Psoas muscle (tissue), 8 donors: ENCODE measurements around the gene IFITM5. TPM values are rescaled to one million over a fixed set of nuclear protein-coding genes. Genes with fewer than 3 reads are reported as not detected.
"Not testable (repeated sequence)": the region's sequence is repeated elsewhere in the genome, so short reads cannot be mapped to it uniquely, and the experiment has no call there.

ENCODE experiments used
- ATAC-seq, 4 donors: fragments of 200-7000 bp; cut with Tn5 transposase; one replicate each; pipeline ENCODE4 v1.9.1; 2020; ENCODE audit warnings: moderate library complexity in 3 of 4, mild to moderate bottlenecking in 2 of 4
- DNase-seq, 2 donors: peaks; one replicate each; pipeline ENCODE4 v3.0.0-alpha.2; 2020
- H3K27ac ChIP-seq: fragments of 200-600 bp; one replicate; pipeline ENCODE4 v1.8.0; 2022
- H3K27me3 ChIP-seq, 3 donors: fragments of 200-600 bp in 1 of 3; one replicate each; pipeline versions ENCODE4 v1.6.1 to v1.8.0; 2013 to 2022; ENCODE audit warnings: low read length in 2 of 3, mild to moderate bottlenecking in 2 of 3, moderate library complexity in 1 of 3; ENCODE audit not compliant: insufficient read depth in 3 of 3
- H3K36me3 ChIP-seq, 2 donors: fragments of 200-600 bp in 1 of 2; one replicate each; pipeline versions ENCODE4 v1.6.1 to v1.8.0; 2013 to 2022; ENCODE audit warnings: low read depth in 1 of 2, mild to moderate bottlenecking in 1 of 2, moderate library complexity in 1 of 2; ENCODE audit not compliant: insufficient read depth in 1 of 2
- H3K4me1 ChIP-seq: fragments of 200-600 bp; one replicate; pipeline ENCODE4 v1.8.0; 2022
- H3K4me3 ChIP-seq: fragments of 200-600 bp; one replicate; pipeline ENCODE4 v1.8.0; 2022; ENCODE audit warnings: mild to moderate bottlenecking
- H3K9me3 ChIP-seq: fragments of 200-600 bp; one replicate; pipeline ENCODE4 v1.8.0; 2022
- CTCF ChIP-seq: fragments of 200-600 bp; IDR thresholded peaks from one replicate; pipeline ENCODE4 v1.8.0; 2022; ENCODE audit warnings: antibody characterized with exemption
- WGBS, 3 donors: extraction: QIAGEN DNeasy Blood & Tissue Kit; methylation state at CpG; one replicate each; pipeline versions ENCODE4 v1.1.6 to v1.1.7; 2013; 5-methylcytosine and 5-hydroxymethylcytosine counted together
- intact Hi-C, 2 donors: fragments of 100-400 bp; cut with DNase I; formaldehyde crosslinking; loops; one replicate each; pipeline versions ENCODE4 v1.11.0 to v1.14.2; 2022
- polyA plus RNA-seq, 3 donors: library from polyadenylated mRNA; stranded (reverse); fragments of 200-250 nt; gene quantifications; one replicate each; pipeline ENCODE4 v1.2.3, GENCODE V29; 2013
- total RNA-seq, 4 donors: library from RNA; stranded (reverse); fragmentation: NEBNext Ultra II Directional in 2 of 4; extraction: Animal tissue kit (Norgen Biotek cat#: 25700) in 2 of 4; gene quantifications; one replicate each; pipeline versions ENCODE4 v1.2.1 to v1.2.4, GENCODE V29; 2021 to 2023
- donor health status: healthy with polysubstance abuse.
- donor health status: DM: no; HTN: no; CAD: no; lungs with moderate emphysema.
- donor health status: Bipolar disorder and iron deficiency.
- donor health status: healthy.
- donor health status: DM: yes; HTN: yes; CAD: no.
- donor health status: DM: no; HTN: no; CAD: no.
- donor health status: DM: no; HTN: no; CAD: no.
- donor health status: DM: yes; HTN: yes; CAD: no.

IFITM5 gene
- total and polyA plus RNA-seq, 7 donors: not detected

DNA sequence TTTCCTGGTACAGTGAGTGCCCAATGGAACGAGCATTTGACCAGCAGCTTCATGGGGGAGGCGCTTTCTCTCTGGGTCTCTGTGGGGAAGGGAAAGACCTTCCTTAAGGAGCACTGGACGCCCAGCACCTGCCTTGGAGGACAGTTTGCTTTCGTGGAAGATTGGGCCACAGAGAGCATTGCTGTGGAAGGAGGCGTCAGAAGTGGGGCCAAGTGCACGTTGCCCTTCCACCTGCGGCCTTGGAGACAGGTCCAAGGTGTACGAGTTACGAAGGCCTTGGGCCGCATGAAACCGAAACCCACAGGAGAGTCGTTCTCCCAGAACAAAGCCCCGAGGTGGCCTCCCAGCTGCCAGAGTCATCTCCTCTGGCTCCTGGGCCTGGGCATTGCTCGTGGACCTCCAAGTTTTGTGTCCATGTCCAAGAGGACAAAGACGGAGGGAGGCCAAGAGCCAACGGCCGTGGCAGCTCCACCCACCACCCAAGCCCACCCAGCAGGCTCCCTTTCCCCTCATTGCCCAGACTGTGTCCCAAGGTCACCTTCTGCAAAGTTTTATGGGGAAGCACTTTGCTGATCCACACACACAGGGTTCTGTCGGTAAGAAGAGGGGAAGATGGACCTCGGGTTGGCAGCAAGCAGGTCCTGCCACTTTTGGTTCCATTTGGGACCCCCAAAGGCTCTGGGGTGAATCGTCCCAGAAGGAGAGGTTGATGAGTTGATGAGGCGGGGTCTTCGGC lies 27.0 kb downstream of the IFITM5 start:
- H3K27me3 ChIP-seq: peaks cover 0 to 25% (median 3%) of the 10 kb centered on the region in 3 donors

DNA sequence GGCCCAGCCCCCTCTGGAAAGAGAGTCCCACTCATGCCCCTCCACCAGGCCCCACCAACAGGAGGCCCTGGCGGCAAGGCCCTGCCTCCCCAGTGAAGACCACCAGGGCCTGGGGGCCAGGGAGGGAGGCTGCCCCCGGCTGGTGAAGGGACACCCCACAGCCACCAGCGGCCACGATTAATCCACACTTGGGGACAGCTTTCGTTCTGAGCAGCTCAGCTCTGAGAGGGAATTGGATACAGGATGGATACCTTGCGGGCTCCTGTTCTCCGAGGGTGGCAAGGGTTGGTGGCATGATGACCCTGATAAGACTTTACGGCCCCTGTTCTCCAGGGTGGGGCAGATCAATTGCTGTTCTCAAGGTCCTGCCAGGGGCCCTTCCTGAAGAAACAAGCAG lies 28.0 kb downstream of the IFITM5 start:
- peaks cover 0 to 25% (median 3%) of the 10 kb centered on the region in 3 donors for H3K27me3 ChIP-seq
- intact Hi-C loops: no loop called here
- H3K4me3 ChIP-seq: no peak overlapping the region
- no peak for ATAC-seq
- H3K9me3 ChIP-seq: no peaks in the 10 kb centered on the region
- 69 to 77% (median 73%) methylated on average over 8 of the region's 8 CpGs for WGBS, 3 donors
- H3K27ac ChIP-seq: no peak overlapping the region
- DNase-seq: no peak
- no peak for TF ChIP-seq CTCF
- H3K4me1 ChIP-seq: no peaks in the 10 kb centered on the region
- H3K36me3 ChIP-seq: no peaks in the 10 kb centered on the region

More for the DNA sequence above, 27.0 kb downstream of the IFITM5 start:
- 81 to 85% (median 83%) methylated on average over 21 to 22 of the region's 22 CpGs for WGBS, 3 donors
- intact Hi-C loops: no loop called here
- H3K36me3 ChIP-seq: no peaks in the 10 kb centered on the region
- no peak for TF ChIP-seq CTCF
- no peaks in the 10 kb centered on the region for H3K4me1 ChIP-seq
- ATAC-seq: no peak
- no peak overlapping the region for H3K27ac ChIP-seq
- no peak overlapping the region for H3K4me3 ChIP-seq
- H3K9me3 ChIP-seq: no peaks in the 10 kb centered on the region
- no peak for DNase-seq

DNA sequence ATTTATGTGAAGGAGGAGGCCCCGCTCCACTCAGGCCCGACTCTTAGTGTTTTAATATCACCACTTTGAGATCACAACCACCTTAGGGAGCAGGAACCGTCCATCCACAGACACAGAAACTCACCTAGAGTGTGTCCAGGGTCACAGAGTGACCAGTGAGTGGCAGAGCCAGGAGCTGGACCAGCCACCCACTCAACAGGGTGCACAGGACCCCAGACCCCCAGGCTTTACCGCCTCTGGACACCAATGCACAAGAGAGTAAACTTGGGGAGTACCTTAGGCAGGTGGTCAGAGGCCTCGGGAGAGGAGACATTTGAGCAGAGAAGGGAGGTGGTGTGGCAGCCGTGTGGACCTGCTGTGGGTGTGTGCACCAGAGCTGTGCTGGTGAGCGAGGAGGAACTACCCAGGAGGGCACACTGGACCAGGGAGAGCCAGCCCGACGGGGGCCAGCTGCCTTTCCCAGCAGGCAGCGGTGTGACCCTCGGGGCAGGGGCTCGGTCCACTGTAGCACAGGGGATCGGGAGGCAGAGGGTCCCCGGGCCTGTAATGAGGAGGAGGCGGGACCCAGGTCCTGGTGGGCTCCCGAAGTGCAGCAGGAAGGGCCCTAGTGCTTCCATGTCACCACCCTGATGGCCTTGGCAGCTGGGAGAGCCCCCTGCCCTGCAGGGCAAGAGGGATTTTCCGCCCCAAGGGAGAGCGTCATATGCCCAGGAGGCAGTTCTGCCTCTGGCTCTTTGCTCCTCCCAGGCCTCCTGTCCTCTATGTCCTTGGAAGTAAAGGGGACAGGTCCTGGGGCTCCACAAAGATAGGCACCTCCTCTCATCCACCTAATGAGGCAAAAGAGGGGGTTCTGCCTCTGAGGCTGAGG lies 28.6 kb downstream of the IFITM5 start:
- Histone ChIP-seq H3K27me3 (peaks cover 0 to 25% (median 3%) of the 10 kb centered on the region in 3 donors), H3K4me1 (no peaks in the 10 kb centered on the region), H3K36me3 (no peaks in the 10 kb centered on the region), H3K27ac (no peak overlapping the region), H3K4me3 (no peak overlapping the region), H3K9me3 (peaks cover 3% of the 10 kb centered on the region)
- DNase-seq: no peak
- 65 to 79% (median 75%) methylated on average over 16 to 18 of the region's 18 CpGs for WGBS, 3 donors
- ATAC-seq: peak in 1 of 4 donors; percentile 15
- intact Hi-C loops: no loop called here
- no peak for TF ChIP-seq CTCF

DNA sequence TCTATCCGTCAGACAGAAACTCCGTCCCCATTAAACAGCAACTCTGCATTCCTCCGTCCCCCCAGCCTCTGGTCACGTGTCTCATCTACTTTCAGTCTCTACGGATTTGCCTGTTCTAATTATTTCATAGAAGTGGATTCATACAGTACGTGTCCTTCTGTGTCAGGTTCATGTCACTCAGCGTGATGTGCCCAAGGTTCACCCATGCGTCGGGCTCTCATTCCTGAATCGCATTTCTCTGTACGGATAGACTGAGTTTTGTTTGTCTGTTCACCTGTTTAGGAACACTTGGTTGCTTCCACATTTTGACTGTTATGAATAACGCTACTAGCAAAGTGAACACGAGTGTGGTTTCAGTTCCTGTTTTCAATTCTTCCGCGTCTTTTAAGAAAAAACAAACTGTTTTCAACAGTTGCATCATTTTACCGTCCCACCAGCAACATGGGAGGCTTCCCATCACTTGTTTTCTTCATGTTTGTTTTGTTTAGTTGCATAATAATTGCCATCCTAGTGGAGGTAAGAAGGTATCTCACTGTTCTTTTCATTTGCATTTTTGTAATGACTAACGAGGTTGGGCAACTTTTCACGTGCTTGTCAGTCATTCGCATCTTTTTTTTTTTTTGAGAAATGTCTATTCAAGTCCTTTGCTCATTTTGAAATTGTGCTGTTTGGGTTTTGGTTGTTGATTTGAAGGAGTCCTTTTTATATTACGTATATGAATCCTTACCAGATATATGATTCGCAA lies 30.0 kb downstream of the IFITM5 start:
- H3K27me3 ChIP-seq: peaks cover 0 to 25% (median 3%) of the 10 kb centered on the region in 3 donors
- 46 to 49% (median 49%) methylated on average over 21 of the region's 21 CpGs for WGBS, 3 donors
- peak overlapping the region; percentile 21 for H3K4me3 ChIP-seq
- TF ChIP-seq CTCF: no peak
- H3K4me1 ChIP-seq: no peaks in the 10 kb centered on the region
- H3K9me3 ChIP-seq: peaks cover 3% of the 10 kb centered on the region
- no peaks in the 10 kb centered on the region for H3K36me3 ChIP-seq
- intact Hi-C loops: no loop called here
- H3K27ac ChIP-seq: peak overlapping the region; percentile 50
- ATAC-seq (peak in 2 of 4 donors; percentile 36 to 58), DNase-seq (peak in 1 of 2 donors; percentile 51)

- Histone ChIP-seq H3K4me3 (peak overlapping the region; percentile 21), H3K27ac (peak overlapping the region; percentile 50), H3K27me3 (peaks cover 0 to 25% (median 3%) of the 10 kb centered on the region in 3 donors)
- H3K4me1 ChIP-seq, intact Hi-C loops, H3K36me3 ChIP-seq, H3K9me3 ChIP-seq: not testable (repeated sequence)
- DNase-seq: peak in 1 of 2 donors; percentile 78
- WGBS, 3 donors: 39 to 42% (median 41%) methylated on average over 16 of the region's 16 CpGs
- ATAC-seq: peak; percentile 49 to 79 (median 72)
Measured at GRCh38 chr11:268716-269145, 30.6 kb downstream of the IFITM5 start.
